ENCODE data around the gene UBE2E2. TPM values are rescaled to one million over a fixed set of nuclear protein-coding genes. Genes with fewer than 3 reads are reported as not detected.

UBE2E2 gene
- total RNA-seq, 4 donors from 2014 or later = 26.5 to 44.0 (median 37.0) TPM

- intact Hi-C loops (cut with DNase I) = no loop called here
- TF ChIP-seq POLR2A (IDR thresholded peaks at IDR 0.05) = no peak
- TF ChIP-seq CTCF (IDR thresholded peaks at IDR 0.05) = no peak
- no peak overlapping the region for H3K27ac ChIP-seq
- no peaks in the 10 kb centered on the region for H3K9me3 ChIP-seq
- H3K4me3 ChIP-seq = no peak overlapping the region
- WGBS, 2 donors = 83 to 87% methylated on average over 1 of the region's 1 CpG
- H3K36me3 ChIP-seq = no peaks in the 10 kb centered on the region
- peaks cover 0 to 17% (median 12%) of the 10 kb centered on the region in 3 donors for H3K4me1 ChIP-seq
- no peaks in the 10 kb centered on the region for H3K27me3 ChIP-seq
- DNase-seq = no peak
Observed at GRCh38 chr3:23552506-23552905, 349.4 kb downstream of the UBE2E2 start.

- 82 to 87% methylated on average over 3 of the region's 3 CpGs for WGBS, 2 donors
- Histone ChIP-seq H3K27ac (no peak overlapping the region), H3K4me1 (peaks cover 0 to 11% (median 11%) of the 10 kb centered on the region in 3 donors), H3K27me3 (no peaks in the 10 kb centered on the region), H3K9me3 (no peaks in the 10 kb centered on the region), H3K36me3 (no peaks in the 10 kb centered on the region), H3K4me3 (no peak overlapping the region)
- intact Hi-C loops (cut with DNase I) = no loop called here
- TF ChIP-seq CTCF (IDR thresholded peaks at IDR 0.05) (no peak), POLR2A (IDR thresholded peaks at IDR 0.05) (no peak)
- no peak for DNase-seq
Observed at GRCh38 chr3:23553353-23553752, 350.2 kb downstream of the UBE2E2 start.

- H3K36me3 ChIP-seq = no peaks in the 10 kb centered on the region
- no peaks in the 10 kb centered on the region for H3K9me3 ChIP-seq
- no peak overlapping the region for H3K27ac ChIP-seq
- no peak for DNase-seq
- intact Hi-C loops (cut with DNase I) = no loop called here
- TF ChIP-seq POLR2A (IDR thresholded peaks at IDR 0.05) (no peak), CTCF (IDR thresholded peaks at IDR 0.05) (no peak)
- no peaks in the 10 kb centered on the region for H3K4me1 ChIP-seq
- H3K27me3 ChIP-seq = no peaks in the 10 kb centered on the region
- WGBS, 2 donors = 64 to 76% methylated on average over 5 of the region's 5 CpGs
- H3K4me3 ChIP-seq = no peak overlapping the region
Observed at GRCh38 chr3:23565041-23565775, 362.1 kb downstream of the UBE2E2 start.

- no peaks in the 10 kb centered on the region for H3K36me3 ChIP-seq
- H3K27me3 ChIP-seq = no peaks in the 10 kb centered on the region
- no peaks in the 10 kb centered on the region for H3K9me3 ChIP-seq
- TF ChIP-seq CTCF (IDR thresholded peaks at IDR 0.05) (no peak), POLR2A (IDR thresholded peaks at IDR 0.05) (no peak)
- 74 to 90% methylated on average over 2 of the region's 2 CpGs for WGBS, 2 donors
- DNase-seq = no peak
- H3K4me3 ChIP-seq = no peak overlapping the region
- H3K4me1 ChIP-seq = no peaks in the 10 kb centered on the region
- intact Hi-C loops (cut with DNase I) = no loop called here
- H3K27ac ChIP-seq = no peak overlapping the region
Observed at GRCh38 chr3:23566499-23566898, 363.4 kb downstream of the UBE2E2 start.

GRCh38 chr3:23567917-23568316 lies 364.8 kb downstream of the UBE2E2 start:
- no peak overlapping the region for H3K4me3 ChIP-seq
- DNase-seq = no peak
- 9 to 12% methylated on average over 3 of the region's 3 CpGs for WGBS, 2 donors
- TF ChIP-seq POLR2A (IDR thresholded peaks at IDR 0.05) = no peak
- TF ChIP-seq CTCF (IDR thresholded peaks at IDR 0.05) = no peak
- no peaks in the 10 kb centered on the region for H3K9me3 ChIP-seq
- no peak overlapping the region for H3K27ac ChIP-seq
- H3K27me3 ChIP-seq = no peaks in the 10 kb centered on the region
- no peaks in the 10 kb centered on the region for H3K4me1 ChIP-seq
- intact Hi-C loops (cut with DNase I) = no loop called here
- H3K36me3 ChIP-seq = no peaks in the 10 kb centered on the region

Data from esophagus squamous epithelium (tissue), 5 donors.